GM12878 (cell line): ENCODE measurements around the gene LRRC73. TPM values are rescaled to one million over a fixed set of nuclear protein-coding genes. Genes with fewer than 3 reads are reported as not detected.

ENCODE experiments used
- ATAC-seq: fragments of 200-7000 bp; cut with Tn5 transposase; 3 replicates; pipeline ENCODE4 v1.9.1; 2020; ENCODE audit warnings: mild to moderate bottlenecking, moderate library complexity
- BruUV-seq: library from RNA; stranded (reverse); fragments of 400-500 nt; replicated peaks from 2 replicates; lab custom pipeline; 2021; lab: Mats Ljungman, UMichigan
- CTCF ChIA-PET: fragments of 300-600 bp; sonication (Branson Sonifier 250); formaldehyde crosslinking; extraction: SDS; loops from one replicate; lab custom pipeline; 2021; ENCODE audit warnings: inconsistent platforms; lab: Yijun Ruan, JAX
- POLR2A ChIA-PET: fragments of 350-600 bp; formaldehyde crosslinking; extraction: SDS; loops from one replicate; lab custom pipeline; 2021; ENCODE audit warnings: inconsistent platforms; lab: Charles Lee
- RAD21 ChIA-PET: fragments of 300-600 bp; sonication (Branson Sonifier 250); formaldehyde crosslinking; loops from one replicate; lab custom pipeline; 2023; ENCODE audit warnings: antibody characterized with exemption; ENCODE audit not compliant: unreplicated experiment; lab: Charles Lee
- SMC1A ChIA-PET: fragments of 300-600 bp; sonication (Branson Sonifier 250); formaldehyde crosslinking; loops from one replicate; lab custom pipeline; 2023; ENCODE audit not compliant: unreplicated experiment, uncharacterized antibody; lab: Charles Lee
- DNase-seq: peaks from one replicate; pipeline ENCODE4 v3.0.0-alpha.2; 2011; ENCODE audit warnings: low read depth, low spot score
- FAIRE-seq: peaks from 3 replicates; lab custom pipeline; 2011; peaks lifted over from hg19 to GRCh38; lab: Jason Lieb, UNC
- H2AFZ ChIP-seq: 2 replicates; pipeline ENCODE4 v1.6.0; 2011; ENCODE audit warnings: low read depth, low read length, control low read depth; ENCODE audit not compliant: control insufficient read depth
- H3K27ac ChIP-seq: 2 replicates; pipeline ENCODE4 v1.5.1; 2011; ENCODE audit warnings: control low read depth; ENCODE audit not compliant: control insufficient read depth, insufficient read depth
- H3K27me3 ChIP-seq, 2 experiments: replicated peaks in 1 of 2; 2 replicates each; pipeline versions ENCODE4 v1.6.0 to v1.6.1; 2011; ENCODE audit warnings: low read length in 1 of 2; ENCODE audit not compliant: control insufficient read depth in 2 of 2, insufficient read depth in 2 of 2
- H3K36me3 ChIP-seq, 2 experiments: 2 replicates each; pipeline ENCODE4 v1.5.1; 2011; ENCODE audit warnings: low read length in 1 of 2; ENCODE audit not compliant: control insufficient read depth in 2 of 2, insufficient read depth in 2 of 2
- H3K4me1 ChIP-seq: 2 replicates; pipeline ENCODE4 v1.6.1; 2011; ENCODE audit warnings: mild to moderate bottlenecking, low read length, moderate library complexity, mixed read lengths; ENCODE audit not compliant: control insufficient read depth, insufficient read depth
- H3K4me2 ChIP-seq: 2 replicates; pipeline ENCODE4 v1.6.0; 2011; ENCODE audit warnings: control low read depth; ENCODE audit not compliant: control insufficient read depth, insufficient read depth
- H3K4me3 ChIP-seq: fragments of 200-600 bp; sonication (generic); 2 replicates; pipeline ENCODE4 v1.5.1; 2016
- H3K79me2 ChIP-seq: 2 replicates; pipeline ENCODE4 v1.6.0; 2011; ENCODE audit warnings: low read length; ENCODE audit not compliant: control insufficient read depth, insufficient read depth
- H3K9ac ChIP-seq: 2 replicates; pipeline ENCODE4 v1.8.0; 2011; ENCODE audit warnings: low read length, control low read depth, mixed read lengths; ENCODE audit not compliant: control insufficient read depth, insufficient read depth
- H3K9me3 ChIP-seq: replicated peaks from 3 replicates; pipeline ENCODE4 v1.5.1; 2011; ENCODE audit warnings: mild to moderate bottlenecking, low read length; ENCODE audit not compliant: control insufficient read depth, insufficient read depth
- H4K20me1 ChIP-seq: 2 replicates; pipeline ENCODE4 v1.6.0; 2011; ENCODE audit not compliant: control insufficient read depth, insufficient read depth
- BHLHE40 ChIP-seq, 2 experiments: fragments of 450-650 bp in 1 of 2; IDR thresholded peaks; 2 replicates each; pipeline ENCODE4 v1.6.1; 2011 to 2017; ENCODE audit warnings: low read depth in 2 of 2, borderline replicate concordance in 1 of 2, improper control_type of control experiment in 1 of 2, low read length in 1 of 2, mild to moderate bottlenecking in 1 of 2
- MYC ChIP-seq: IDR thresholded peaks from 2 replicates; pipeline ENCODE4 v1.6.1; 2011; ENCODE audit warnings: mild to moderate bottlenecking, low read length, moderate library complexity, inconsistent platforms; ENCODE audit not compliant: insufficient read depth, insufficient replicate concordance, insufficient read length, severe bottlenecking
- SMAD1 ChIP-seq: fragments of 450-650 bp; IDR thresholded peaks from 2 replicates; pipeline ENCODE4 v1.6.1; 2018; ENCODE audit warnings: mild to moderate bottlenecking, low read depth; ENCODE audit not compliant: partially characterized antibody
- WGBS: methylation state at CpG from one replicate; pipeline ENCODE4 v1.1.6; 2016; ENCODE audit warnings: low lambda C conversion rate; ENCODE audit not compliant: insufficient replicate concordance, insufficient coverage; ENCODE audit errors: missing lambda C conversion rate; 5-methylcytosine and 5-hydroxymethylcytosine counted together
- in situ Hi-C: fragments of 300-500 bp; cut with MboI; formaldehyde crosslinking; loops from 9 replicates; pipeline ENCODE4 v1.14.3; 2018; ENCODE audit warnings: mixed read lengths
- intact Hi-C: fragments of 100-400 bp; cut with micrococcal nuclease; formaldehyde crosslinking; loops from one replicate; pipeline ENCODE4 v1.14.2; 2022; ENCODE audit not compliant: unreplicated experiment
- polyA plus RNA-seq, 11 experiments: library from polyadenylated mRNA; depleted of rRNA in 4 of 11; unstranded in 6 of 11; stranded (reverse) in 5 of 11; fragments of >200 nt; fragmentation: Nextera tagmentation in 4 of 11; fragmentation: Illumina TruSeq in 1 of 11; extraction: Ambion mirVana in 4 of 11; extraction: Trizol in 1 of 11; gene quantifications; 1 replicate in 1 of 11; 2 replicates in 10 of 11; pipeline versions ENCODE4 v1.2.1 to v1.2.3, GENCODE V29; 2011 to 2016; ENCODE audit warnings: inconsistent platforms in 2 of 11, missing spikeins in 2 of 11, low read depth in 1 of 11
- total RNA-seq, 4 experiments: library from RNA; depleted of rRNA in 3 of 4; stranded (reverse); fragments of >200 nt in 3 of 4; fragmentation: Illumina TruSeq in 1 of 4; extraction: Trizol in 1 of 4; gene quantifications; 2 replicates each; pipeline versions ENCODE4 v1.2.1 to v1.2.3, GENCODE V29; 2013 to 2021

The LRRC73 gene
- total and polyA plus RNA-seq, 10 of the 15 experiments (the other 5 are each of a cell fraction or from before 2014, with no cell fraction given) = 0.13 TPM; not detected in 9

- WGBS = 0% methylated on average over 10 of the region's 10 CpGs
- no peak for FAIRE-seq
- Histone ChIP-seq H3K4me2 (peak overlapping the region; percentile 38), H3K27ac (peak overlapping the region; percentile 76), H3K9ac (peak overlapping the region; percentile 88), H2AFZ (peak overlapping the region; percentile 63; the same call in 1 of the 2 replicates), H3K27me3 (no peaks in the 10 kb centered on the region), H3K4me1 (peaks cover 6% of the 10 kb centered on the region), H3K36me3 (peaks cover 22 to 28% of the 10 kb centered on the region in 2 experiments)
- RAD21 ChIA-PET = interaction anchor here (1.0 to 1.4 kb wide), 4 partner anchors 14 to 156 kb away, joined by 3 to 4 read pairs (median 3); no protein-coding TSS in a partner anchor
- BruUV-seq = TSS peak; percentile 71
- SMC1A ChIA-PET = interaction anchor here (1.0 to 3.1 kb wide), 3 partner anchors 12 to 30 kb away, joined by 3 to 16 read pairs (median 3); no protein-coding TSS in a partner anchor
- TF ChIP-seq MYC (no peak), BHLHE40 (IDR thresholded peaks at IDR 0.05; ENCODE audit: borderline replicate concordance in 1 of 2, low read depth in 2 of 2, low read length in 1 of 2) (no peak), SMAD1 (no peak)
- TF ChIP-seq, all 136 proteins: peak for 0
- ATAC-seq = peak; percentile 41
- ChIA-PET CTCF (interaction anchor here (0.6 to 3.3 kb wide), 8 partner anchors 11 to 290 kb away, joined by 3 to 28 read pairs (median 3); partner anchors contain the start of gene XPO5), POLR2A (interaction anchor here (0.5 to 1.4 kb wide), 6 partner anchors 8 to 476 kb away, joined by 3 to 9 read pairs (median 4); partner anchors contain the start of gene TJAP1)
- Histone ChIP-seq H3K4me3 (peak overlapping the region; percentile 80), H4K20me1 (no peaks in the 10 kb centered on the region), H3K9me3 (no peaks in the 10 kb centered on the region), H3K79me2 (peaks cover 41% of the 10 kb centered on the region)
- DNase-seq = no peak
- in situ Hi-C loops (no loop called here), intact Hi-C loops (loop anchor here (2.0 kb wide), 1 partner anchor 347 kb away; the partner anchor contains the start of gene SRF)
These were observed 7.6 kb upstream of the LRRC73 start for GRCh38 chr6:43517505-43518357.
